HG03103 (cell line): ENCODE data around the gene AQP2.

ENCODE experiments used
- ATAC-seq: cut with Tn5 transposase; IDR thresholded peaks from one replicate; pipeline ENCODE4 v1.9.1; 2021; ENCODE audit warnings: low read depth; ENCODE audit not compliant: unreplicated experiment

Gene AQP2

GRCh38 chr12:49950273-49951251 lies at the start of gene AQP2:
AQP2 (plus strand) TSS chr12:49950737; CDS start chr12:49950831, 94 bp downstream.
- ATAC-seq: no peak

- ATAC-seq: no peak
These were observed 49.5 kb upstream of the AQP2 start for GRCh38 chr12:49901026-49901425.

- no peak for ATAC-seq
These were observed 48.6 kb upstream of the AQP2 start for GRCh38 chr12:49901986-49902385.

- ATAC-seq: no peak
These were observed 47.9 kb upstream of the AQP2 start for GRCh38 chr12:49902399-49903350.

GRCh38 chr12:49903351-49903699 lies 47.2 kb upstream of the AQP2 start:
- ATAC-seq: no peak

- ATAC-seq: no peak
These were observed 46.7 kb upstream of the AQP2 start, which contains the start of gene FAIM2 for GRCh38 chr12:49903700-49904423. FAIM2 (minus strand) TSS chr12:49903900; CDS start chr12:49903792, 108 bp downstream.

- ATAC-seq: no peak
These were observed 45.9 kb upstream of the AQP2 start for GRCh38 chr12:49904601-49905000.

GRCh38 chr12:49905718-49906314 lies 44.7 kb upstream of the AQP2 start:
- ATAC-seq: no peak

GRCh38 chr12:49907352-49907751 lies 43.2 kb upstream of the AQP2 start:
- ATAC-seq: no peak

- no peak for ATAC-seq
These were observed 41.2 kb upstream of the AQP2 start for GRCh38 chr12:49909356-49909755.

GRCh38 chr12:49909826-49910225 lies 40.7 kb upstream of the AQP2 start:
- no peak for ATAC-seq

- ATAC-seq: no peak
These were observed 40.0 kb upstream of the AQP2 start for GRCh38 chr12:49910331-49911212.

GRCh38 chr12:49911213-49911605 lies 39.3 kb upstream of the AQP2 start:
- ATAC-seq: no peak

- no peak for ATAC-seq
These were observed 37.9 kb upstream of the AQP2 start for GRCh38 chr12:49912345-49913255.

- ATAC-seq: no peak
These were observed 34.2 kb upstream of the AQP2 start for GRCh38 chr12:49916129-49916919.

- ATAC-seq: no peak
These were observed 33.3 kb upstream of the AQP2 start for GRCh38 chr12:49917166-49917787.

- no peak for ATAC-seq
These were observed 32.8 kb upstream of the AQP2 start for GRCh38 chr12:49917788-49918173.
